ENCODE data around the gene SAXO1.

The SAXO1 gene

DNA sequence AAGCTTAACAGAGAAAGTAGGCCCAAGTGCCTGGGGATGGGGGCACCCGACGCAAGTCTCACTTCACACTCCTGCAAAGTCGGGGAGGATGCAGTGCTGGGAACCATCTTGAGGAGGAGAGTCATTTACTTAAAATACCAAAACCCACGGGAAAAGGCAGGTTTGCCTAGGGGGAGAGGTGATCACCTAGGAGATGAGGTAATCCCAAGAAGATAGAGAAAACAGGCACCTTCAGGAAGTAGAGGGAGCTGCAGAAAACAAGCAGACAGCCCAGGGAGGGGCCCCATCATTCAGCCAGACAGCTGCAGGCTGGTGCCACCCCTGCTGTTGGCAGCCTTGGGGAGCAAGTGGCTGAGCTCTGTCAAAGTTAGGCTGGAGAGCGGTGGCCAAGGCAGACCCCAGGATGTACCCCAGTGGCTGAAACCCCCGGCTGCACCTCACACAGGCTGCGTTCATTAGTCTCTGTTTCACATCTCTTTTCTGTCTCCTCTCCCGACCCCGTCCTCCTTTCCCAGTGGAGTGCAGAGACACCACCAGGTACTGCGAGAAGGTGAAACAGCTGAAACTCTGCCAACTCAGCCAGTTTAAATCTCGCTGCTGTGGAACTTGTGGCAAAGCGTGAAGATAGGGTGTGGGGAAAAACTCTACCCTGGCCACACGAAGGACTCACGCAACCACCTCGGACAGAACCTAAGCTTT, 124.9 kb downstream of the SAXO1 start:
- no peak for DNase-seq

GRCh38 chr9:18906656-18907395, 126.2 kb downstream of the SAXO1 start:
- DNase-seq = no peak

DNA sequence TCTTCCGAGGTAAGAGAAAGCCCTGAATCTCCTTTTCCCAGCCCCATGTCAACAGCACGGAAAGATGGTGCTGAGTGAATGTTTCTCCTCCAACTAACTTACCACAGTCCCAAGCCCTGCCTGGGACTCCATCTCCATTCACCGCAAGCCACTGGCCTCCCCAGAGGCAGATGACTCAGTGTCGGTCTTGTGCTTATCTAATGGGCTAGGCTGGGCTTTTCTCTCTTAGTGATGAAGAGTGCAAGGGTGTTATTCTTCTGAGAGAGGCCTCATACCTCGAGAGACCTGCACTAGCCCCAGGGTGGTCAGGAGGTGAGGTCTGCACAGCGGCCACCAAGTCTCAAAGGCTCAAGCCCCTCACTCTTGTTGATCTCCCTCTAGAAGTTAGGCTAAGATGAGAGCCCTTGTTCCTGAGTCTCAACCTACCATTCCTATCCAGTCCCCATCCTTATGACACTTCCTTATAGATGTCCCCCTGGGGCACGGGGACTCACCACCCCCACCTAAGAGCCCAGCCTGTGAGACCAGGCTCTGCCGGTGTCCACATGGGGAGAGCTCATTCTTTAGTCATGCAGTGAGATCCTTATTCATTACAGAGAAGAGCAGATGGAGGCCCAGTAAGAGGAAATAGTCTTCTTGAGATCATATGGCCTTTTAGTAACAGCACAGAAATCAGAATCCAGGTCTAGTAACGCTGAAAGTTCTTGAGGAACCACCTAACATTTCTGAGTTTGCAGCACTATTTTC, 127.0 kb downstream of the SAXO1 start:
- no peak for DNase-seq

- DNase-seq = no peak
Measured at GRCh38 chr9:18905028-18905882, 127.8 kb downstream of the SAXO1 start.

DNA sequence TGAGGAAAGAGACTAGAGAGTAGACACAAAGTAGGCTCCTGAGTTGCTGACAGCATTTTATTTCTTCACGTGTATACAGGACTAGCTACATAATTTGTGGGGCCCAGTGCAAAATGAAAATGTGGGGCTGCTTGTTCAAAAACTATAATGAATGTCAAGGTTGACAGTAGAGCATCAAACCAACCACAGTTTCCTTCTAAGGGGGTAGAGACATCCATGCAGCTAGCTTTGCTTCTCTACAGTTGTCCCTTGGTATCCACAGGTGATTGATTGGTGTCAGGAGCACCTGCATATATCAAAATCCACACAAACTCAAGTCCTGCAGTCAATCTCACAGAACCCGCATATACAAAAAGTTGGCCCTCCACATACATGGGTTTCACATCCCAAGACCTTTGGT, 129.6 kb downstream of the SAXO1 start:
- no peak for DNase-seq

- no peak for DNase-seq
Measured at GRCh38 chr9:18896531-18897179, 136.4 kb downstream of the SAXO1 start.

DNA sequence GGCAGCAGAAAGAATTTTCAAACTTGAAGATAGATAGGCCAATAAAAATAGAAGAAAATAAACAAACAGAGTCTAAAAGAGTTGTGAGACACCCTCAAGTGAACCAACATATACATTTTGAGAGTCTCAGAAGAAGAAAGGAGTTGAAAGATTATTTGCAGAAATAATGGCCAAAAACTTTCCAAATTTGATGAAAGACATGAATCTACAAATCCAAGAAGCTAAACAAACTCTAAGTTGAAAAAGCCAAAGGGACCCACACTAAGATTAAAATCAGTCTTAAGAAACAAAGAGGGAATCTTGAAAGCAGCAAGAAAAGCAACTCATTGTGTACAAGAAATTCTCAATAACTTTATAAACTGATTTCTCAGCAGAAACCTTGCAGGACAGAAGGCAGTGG, 137.0 kb downstream of the SAXO1 start:
- no peak for DNase-seq

DNA sequence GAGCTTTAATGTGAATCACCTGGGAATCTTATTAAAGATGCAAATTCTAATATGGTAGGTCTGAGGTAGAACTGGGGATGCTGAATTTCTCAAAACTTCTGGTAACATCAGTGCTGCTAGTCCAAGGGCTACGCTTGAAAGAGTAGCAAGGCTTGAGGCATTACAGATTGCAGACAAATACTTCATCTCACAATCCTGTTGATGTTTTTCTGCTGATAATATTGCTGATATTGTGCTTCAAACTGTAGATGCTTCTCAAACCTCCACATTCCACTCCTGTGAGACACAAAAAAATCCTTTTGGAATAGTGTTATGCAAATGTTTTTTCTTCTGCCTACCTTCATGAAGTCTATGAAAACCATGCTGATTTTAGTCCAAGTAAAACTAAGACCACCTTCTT, 139.5 kb downstream of the SAXO1 start:
- no peak for DNase-seq

DNA sequence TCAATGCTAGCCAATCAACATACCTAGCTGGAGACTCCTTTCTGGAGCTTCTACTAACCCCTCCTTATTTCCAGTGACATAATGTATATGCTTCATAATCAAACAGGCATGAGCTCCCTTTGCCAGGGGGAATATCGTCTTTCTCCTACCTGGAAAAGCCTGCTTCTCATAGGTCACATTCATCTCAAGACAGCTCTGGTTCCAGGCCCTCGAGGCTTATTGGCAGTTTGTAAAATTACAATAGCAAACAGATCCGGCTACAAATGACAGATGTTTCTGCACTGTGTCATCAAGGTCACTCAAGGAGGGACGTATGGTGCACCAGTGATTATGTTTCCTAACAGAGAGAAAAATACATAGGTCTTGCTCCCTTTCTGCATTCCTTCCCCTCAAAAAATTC, 140.0 kb downstream of the SAXO1 start:
- DNase-seq = no peak

DNA sequence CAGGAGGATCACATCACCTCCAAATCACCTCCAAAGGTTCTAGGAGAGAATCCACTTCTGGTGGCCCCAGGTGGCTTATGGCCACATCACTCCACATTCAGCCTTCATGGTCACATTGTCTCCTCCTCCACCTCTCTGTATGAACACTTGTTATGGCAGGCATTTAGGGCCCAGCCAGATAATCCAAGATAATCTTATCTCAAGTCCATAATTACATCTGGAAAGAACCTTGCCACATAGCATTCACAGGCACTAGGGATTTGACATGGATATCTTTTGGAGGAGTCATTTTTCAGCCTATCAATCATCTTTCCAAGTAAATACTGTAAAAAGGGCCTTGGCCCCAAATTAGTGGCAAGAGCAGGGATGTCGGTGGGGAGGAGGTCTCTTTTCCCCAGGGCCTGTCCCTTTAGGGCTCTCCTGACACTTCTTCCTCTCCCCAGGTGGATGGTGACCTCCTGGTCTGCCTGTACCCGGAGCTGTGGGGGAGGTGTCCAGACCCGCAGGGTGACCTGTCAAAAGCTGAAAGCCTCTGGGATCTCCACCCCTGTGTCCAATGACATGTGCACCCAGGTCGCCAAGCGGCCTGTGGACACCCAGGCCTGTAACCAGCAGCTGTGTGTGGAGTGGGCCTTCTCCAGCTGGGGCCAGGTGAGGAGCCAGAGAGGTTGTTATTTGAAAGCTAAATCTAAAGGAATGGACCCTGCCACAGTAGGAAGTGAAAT, 140.9 kb downstream of the SAXO1 start:
- no peak for DNase-seq

DNA sequence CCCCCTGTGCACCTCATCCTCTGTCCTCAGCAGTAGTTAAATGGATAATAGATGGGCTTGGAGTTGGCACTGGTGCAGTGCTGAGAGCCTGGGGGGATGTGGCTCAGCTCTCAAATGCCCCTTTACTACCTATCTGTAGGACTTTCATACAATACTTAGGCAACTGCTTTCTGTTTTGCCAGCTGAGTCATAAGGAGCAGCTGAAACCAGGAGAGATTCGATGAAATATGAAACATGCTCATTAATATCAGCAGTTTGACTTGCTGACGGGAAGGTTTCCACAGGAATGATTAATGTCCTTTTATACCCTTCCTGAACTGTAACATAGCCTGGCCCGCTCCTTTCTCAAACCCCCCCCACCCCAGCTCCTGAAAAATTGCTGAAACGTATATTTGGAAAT, 142.6 kb downstream of the SAXO1 start:
- DNase-seq = no peak

- no peak for DNase-seq
Measured at GRCh38 chr9:18889550-18889949, 143.5 kb downstream of the SAXO1 start.

GRCh38 chr9:18888290-18888689, 144.7 kb downstream of the SAXO1 start:
- no peak for DNase-seq

- DNase-seq = no peak
Measured at GRCh38 chr9:18887546-18887945, 145.5 kb downstream of the SAXO1 start.

GRCh38 chr9:18881758-18882157, 151.3 kb downstream of the SAXO1 start:
- DNase-seq = no peak

GRCh38 chr9:18877984-18878383, 155.0 kb downstream of the SAXO1 start:
- DNase-seq = no peak
